ENCODE measurements around the gene SCAF8. TPM values are rescaled to one million over a fixed set of nuclear protein-coding genes. Genes with fewer than 3 reads are reported as not detected.
"Not testable (repeated sequence)": the region's sequence is repeated elsewhere in the genome, so short reads cannot be mapped to it uniquely, and the experiment has no call there.

The SCAF8 gene
- total and polyA plus RNA-seq, 10 donors = 10.5 to 60.7 (median 52.2) TPM

GRCh38 chr6:154715446-154715845, 17.8 kb upstream of the SCAF8 start:
- Histone ChIP-seq H3K4me1 (peaks cover 0 to 17% (median 0%) of the 10 kb centered on the region in 6 donors), H3K4me3 (no peak overlapping the region), H3K27ac (no peak overlapping the region), H3K9me3 (peaks cover 5 to 24% (median 21%) of the 10 kb centered on the region in 8 donors), H3K27me3 (replicated peaks in 1 of 7) (no peaks in the 10 kb centered on the region), H3K36me3 (no peaks in the 10 kb centered on the region)
- no peak for TF ChIP-seq CTCF (IDR thresholded peaks at IDR 0.05 in 8 of 11, conservative IDR thresholded peaks at IDR 0.05 in 3 of 11)
- no peak for TF ChIP-seq POLR2AphosphoS5 (IDR thresholded peaks at IDR 0.05)
- no peak for TF ChIP-seq POLR2A (IDR thresholded peaks at IDR 0.05)
- WGBS, 5 donors = 32 to 39% (median 37%) methylated on average over 1 of the region's 1 CpG
- intact Hi-C loops (cut with DNase I; ENCODE audit: low total_unique reads) = no loop called here
- DNase-seq = no peak

- Histone ChIP-seq H3K4me1 (peaks cover 0 to 17% (median 0%) of the 10 kb centered on the region in 6 donors), H3K9me3 (peaks cover 5 to 32% (median 27%) of the 10 kb centered on the region in 8 donors)
- H3K36me3 ChIP-seq; H3K4me3 ChIP-seq; H3K27me3 ChIP-seq (replicated peaks in 1 of 7); intact Hi-C loops (cut with DNase I; ENCODE audit: low total_unique reads); DNase-seq; H3K27ac ChIP-seq: not testable (repeated sequence)
- WGBS, 5 donors = 72 to 91% (median 81%) methylated on average over 8 of the region's 8 CpGs
Measured at GRCh38 chr6:154716350-154716749, 16.9 kb upstream of the SCAF8 start.

GRCh38 chr6:154719433-154719832, 13.8 kb upstream of the SCAF8 start:
- H3K4me1 ChIP-seq = peaks cover 0 to 13% (median 0%) of the 10 kb centered on the region in 6 donors
- H3K9me3 ChIP-seq = peaks cover 5 to 32% (median 27%) of the 10 kb centered on the region in 8 donors
- no peak for DNase-seq
- no peaks in the 10 kb centered on the region for H3K36me3 ChIP-seq
- 79 to 95% (median 92%) methylated on average over 4 of the region's 4 CpGs for WGBS, 5 donors
- H3K27me3 ChIP-seq (replicated peaks in 1 of 7) = no peaks in the 10 kb centered on the region
- no peak overlapping the region for H3K27ac ChIP-seq
- no peak for TF ChIP-seq POLR2A (IDR thresholded peaks at IDR 0.05)
- no peak for TF ChIP-seq CTCF (IDR thresholded peaks at IDR 0.05 in 8 of 11, conservative IDR thresholded peaks at IDR 0.05 in 3 of 11)
- TF ChIP-seq POLR2AphosphoS5 (IDR thresholded peaks at IDR 0.05) = no peak
- no peak overlapping the region for H3K4me3 ChIP-seq
- intact Hi-C loops (cut with DNase I; ENCODE audit: low total_unique reads) = no loop called here

- intact Hi-C loops (cut with DNase I; ENCODE audit: low total_unique reads) = no loop called here
Measured at GRCh38 chr6:154719854-154720253, 13.4 kb upstream of the SCAF8 start.

More at GRCh38 chr6:154719854-154720253, 13.4 kb upstream of the SCAF8 start:
- DNase-seq = no peak
- Histone ChIP-seq H3K27me3 (replicated peaks in 1 of 7) (no peaks in the 10 kb centered on the region), H3K4me1 (peaks cover 0 to 10% (median 0%) of the 10 kb centered on the region in 6 donors), H3K4me3 (no peak overlapping the region), H3K27ac (no peak overlapping the region), H3K36me3 (no peaks in the 10 kb centered on the region), H3K9me3 (peaks cover 5 to 32% (median 27%) of the 10 kb centered on the region in 8 donors)
- 70 to 84% (median 82%) methylated on average over 1 of the region's 1 CpG for WGBS, 5 donors
- TF ChIP-seq CTCF (IDR thresholded peaks at IDR 0.05 in 8 of 11, conservative IDR thresholded peaks at IDR 0.05 in 3 of 11) (no peak), POLR2A (IDR thresholded peaks at IDR 0.05) (no peak), POLR2AphosphoS5 (IDR thresholded peaks at IDR 0.05) (no peak)

All from spleen (tissue), 11 donors.